H1 (cell line): Measurements from ENCODE around the gene ADRM1. TPM values are rescaled to one million over a fixed set of nuclear protein-coding genes. Genes with fewer than 3 reads are reported as not detected.

Source experiments
- BACH1 ChIP-seq: IDR thresholded peaks from 2 replicates; pipeline ENCODE4 v1.6.1; 2012; ENCODE audit warnings: low read length, improper control_type of control experiment
- NANOG ChIP-seq: IDR thresholded peaks from 2 replicates; pipeline ENCODE4 v1.6.1; 2011; ENCODE audit warnings: low read length, low read depth, mild to moderate bottlenecking, inconsistent platforms; ENCODE audit not compliant: insufficient read depth, poor library complexity, severe bottlenecking
- RXRA ChIP-seq: IDR thresholded peaks from 2 replicates; pipeline ENCODE4 v1.6.1; 2011; ENCODE audit warnings: low read depth, mild to moderate bottlenecking, low read length, moderate library complexity; ENCODE audit not compliant: insufficient read depth
- polyA plus RNA-seq, 7 experiments: library from polyadenylated mRNA; depleted of rRNA in 3 of 7; stranded (reverse) in 5 of 7; unstranded in 2 of 7; fragments of >200 nt in 5 of 7; fragments of 200-250 nt in 2 of 7; gene quantifications; 1 replicate in 5 of 7; 2 replicates in 1 of 7; 4 replicates in 1 of 7; pipeline versions ENCODE4 v1.2.1 to v1.2.3, GENCODE V29; 2011 to 2013; ENCODE audit warnings: missing spikeins in 2 of 7, mixed read lengths in 2 of 7
- total RNA-seq: library from RNA; stranded (reverse); fragmentation: NEBNext Ultra II Directional; extraction: Animal tissue kit (Norgen Biotek cat#: 25700); gene quantifications from 2 replicates; pipeline ENCODE4 v1.2.1, GENCODE V29; 2021

Gene ADRM1
- total and polyA plus RNA-seq, 2 of the 8 experiments (the other 6 are each of a cell fraction or from before 2014, with no cell fraction given): 126 to 214 TPM

DNA sequence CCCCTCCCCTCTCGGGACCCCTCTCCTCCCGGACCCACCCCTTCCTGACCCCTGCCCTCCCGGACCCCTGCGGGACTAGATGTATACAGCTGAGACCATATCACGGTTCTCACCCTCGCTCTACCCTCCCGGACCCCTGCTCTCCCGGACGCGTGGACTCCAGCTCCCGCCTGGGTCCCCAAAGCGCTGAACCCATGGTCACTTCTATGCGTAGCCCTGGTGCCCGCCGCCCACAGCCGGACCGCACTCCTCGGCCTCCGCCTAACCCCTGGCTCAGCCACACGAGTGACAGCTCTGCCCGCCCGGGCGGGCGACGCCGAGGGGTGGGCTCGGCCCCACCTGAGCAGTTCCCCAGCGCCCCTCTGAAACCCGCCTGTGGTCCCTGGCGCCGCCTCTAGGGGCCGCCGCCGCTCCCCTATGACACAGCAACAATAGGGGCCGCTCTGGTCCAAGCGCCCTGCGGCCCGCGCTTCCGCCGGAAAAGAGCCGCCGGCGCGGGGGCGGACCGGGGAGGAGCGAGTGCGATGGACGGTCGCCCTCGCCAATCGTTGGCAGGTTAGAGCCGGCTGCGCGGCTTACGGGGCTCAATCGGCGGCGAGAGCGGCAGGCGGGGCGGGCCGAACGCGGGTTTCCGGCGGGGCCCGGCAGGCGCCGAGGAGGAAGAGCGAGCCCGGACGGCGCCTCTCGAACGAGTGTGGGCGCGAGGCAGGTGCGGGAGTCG is at the start of gene ADRM1 (continued):
- TF ChIP-seq RXRA (0 out of 2 replicates have a peak, but pooled peaks have one; percentile 17), NANOG (no peak), BACH1 (peak; percentile 90)
